DMS 273 (cell line): ENCODE measurements around the gene ABCA12.
A peak's percentile ranks its signal among the peaks of the same experiment; 100 is the strongest.

Experiments
- DNase-seq: peaks from one replicate; lab custom pipeline; 2025; ENCODE audit not compliant: unreplicated experiment; lab: John Stamatoyannopoulos, UW

Gene ABCA12

DNA sequence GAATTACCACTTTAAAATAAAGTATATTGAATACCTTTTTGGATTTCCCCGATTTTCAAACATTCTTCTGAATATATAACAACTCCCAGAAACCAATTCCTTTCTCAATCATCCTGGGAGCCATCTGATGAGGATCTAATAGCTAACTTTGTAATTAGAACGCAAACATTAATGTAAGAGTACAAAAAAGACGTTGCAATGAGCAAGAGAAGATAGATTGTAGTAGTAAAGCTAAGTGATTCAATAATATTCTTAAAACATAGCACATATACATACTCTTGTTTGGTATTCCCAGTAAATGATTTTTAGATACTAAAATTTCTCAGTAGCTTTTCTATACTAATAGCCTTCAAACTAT, 1.1 kb downstream of the ABCA12 start:
- DNase-seq, result no peak

DNA sequence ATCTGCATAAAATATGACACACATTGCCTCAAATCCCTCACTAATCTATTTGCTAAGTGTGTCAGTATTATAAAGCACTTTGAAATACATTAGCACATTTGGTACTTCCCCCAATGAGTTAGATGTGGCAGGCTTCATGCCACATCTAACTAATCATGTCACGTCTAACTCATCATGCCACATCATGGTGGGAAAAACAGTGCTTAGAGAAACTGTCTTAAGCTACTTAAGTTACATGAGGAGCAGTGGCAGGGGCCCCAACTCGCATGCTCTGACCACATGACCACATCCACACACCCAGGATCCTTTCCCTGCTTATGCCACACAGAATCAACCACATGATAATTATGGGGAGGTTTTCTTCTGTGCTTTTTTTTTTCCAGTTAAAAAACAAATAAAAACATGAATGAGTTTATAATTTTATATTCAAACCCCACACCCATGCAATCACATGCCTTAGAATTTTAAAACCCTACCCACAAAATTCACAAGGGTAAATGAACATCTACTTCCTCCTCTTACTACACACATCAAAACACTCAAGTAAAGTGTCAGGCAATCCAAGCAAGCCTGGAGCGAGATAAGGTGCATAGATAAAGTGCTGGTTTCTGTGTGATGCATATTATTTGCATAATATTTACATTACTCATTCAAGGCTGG, 1.6 kb downstream of the ABCA12 start:
- DNase-seq, result peak; percentile 67

DNA sequence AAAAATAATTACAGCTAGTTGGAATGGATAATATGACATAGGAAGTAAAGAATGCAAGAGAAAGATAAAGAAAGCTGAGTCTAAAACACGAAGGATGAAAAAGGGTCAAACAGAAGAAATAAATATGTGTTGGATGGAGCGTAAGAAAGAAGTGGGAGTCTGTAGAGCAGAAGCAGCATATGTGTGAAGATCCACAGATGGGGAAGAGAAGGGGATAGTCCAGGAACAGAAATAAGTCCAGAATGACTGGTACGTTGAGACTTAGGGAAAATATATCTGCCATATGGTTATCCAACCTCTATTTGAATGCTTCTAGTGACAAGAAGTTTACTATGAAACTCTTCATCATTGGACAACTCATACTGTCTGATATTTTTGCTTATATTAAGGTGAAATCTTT, 18.0 kb downstream of the ABCA12 start:
- DNase-seq, result no peak

DNA sequence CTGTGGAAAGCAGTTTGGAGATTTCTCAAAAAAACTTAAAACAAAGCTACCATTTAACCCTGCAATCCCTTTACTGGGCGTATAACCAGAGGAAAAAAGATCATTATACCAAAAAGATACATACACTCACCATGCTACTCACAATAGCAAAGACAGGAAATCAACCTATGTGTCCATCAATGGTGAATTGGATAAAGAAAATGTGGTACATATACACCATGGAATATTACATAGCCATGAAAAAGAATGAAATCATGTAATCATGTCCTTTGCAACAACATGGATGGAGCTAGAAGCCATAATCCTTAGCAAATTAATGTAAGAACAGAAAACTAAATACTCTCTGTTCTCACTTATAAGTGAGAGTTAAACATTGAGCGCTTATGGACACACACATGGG, 18.6 kb downstream of the ABCA12 start:
- DNase-seq, result no peak

DNA sequence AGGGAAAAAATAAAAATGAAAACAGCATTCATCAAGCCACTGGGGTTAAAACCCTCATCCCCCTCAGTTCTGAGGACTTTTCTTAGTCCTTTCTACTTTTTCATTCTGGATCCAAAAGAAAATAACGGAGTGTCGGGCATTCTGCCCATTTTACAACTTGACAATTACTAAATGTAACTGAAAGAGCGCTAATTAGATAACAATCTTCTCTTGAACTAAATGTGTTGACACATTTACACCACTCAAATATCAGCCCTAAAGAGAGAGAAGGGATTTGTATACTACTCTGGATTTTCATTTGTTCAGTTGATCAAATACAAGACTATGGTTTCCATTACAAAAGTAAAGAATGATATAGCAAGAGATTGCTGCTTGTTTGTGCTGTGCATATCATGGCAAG, 27.5 kb downstream of the ABCA12 start:
- peak; percentile 15 for DNase-seq

DNA sequence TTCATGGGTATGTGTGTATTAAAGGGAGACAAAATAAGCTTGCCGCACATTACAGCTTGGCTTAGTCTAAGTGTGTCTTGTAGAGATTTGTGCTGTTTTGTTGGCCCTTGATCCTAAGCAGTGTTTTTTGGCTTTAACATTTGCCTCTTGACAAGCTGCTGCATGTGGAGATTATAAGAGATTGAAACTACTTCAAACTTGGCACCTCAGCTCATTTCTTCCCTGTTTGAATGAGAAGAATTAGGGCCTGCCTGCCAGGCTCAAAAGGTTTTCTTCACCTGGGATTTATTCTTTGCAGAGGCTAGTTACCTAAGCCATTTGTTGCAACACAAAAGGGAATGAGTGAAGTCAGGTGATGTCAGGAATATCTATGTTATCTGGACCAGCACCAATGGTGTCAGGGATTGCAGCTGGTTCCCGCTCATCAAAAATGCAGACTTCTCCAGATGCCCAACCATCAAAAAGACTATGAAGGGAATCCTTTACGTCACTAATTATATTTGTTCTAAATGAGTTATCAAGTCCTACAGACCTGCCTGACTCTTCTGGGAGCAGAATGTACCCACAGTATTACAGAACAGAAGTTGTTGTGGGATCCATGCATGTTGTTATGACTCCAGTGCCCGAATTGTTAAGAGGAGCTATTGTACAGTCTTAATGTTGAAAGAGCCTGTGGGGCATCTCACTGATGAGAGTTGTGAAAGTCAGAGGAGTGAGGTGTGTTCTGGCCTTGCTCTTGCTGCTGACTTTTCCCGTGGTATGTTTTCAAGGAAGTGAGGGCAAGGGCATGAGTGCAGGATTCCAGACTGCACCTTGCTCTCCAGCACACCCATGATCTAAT, 31.0 kb downstream of the ABCA12 start:
- DNase-seq, result no peak

DNA sequence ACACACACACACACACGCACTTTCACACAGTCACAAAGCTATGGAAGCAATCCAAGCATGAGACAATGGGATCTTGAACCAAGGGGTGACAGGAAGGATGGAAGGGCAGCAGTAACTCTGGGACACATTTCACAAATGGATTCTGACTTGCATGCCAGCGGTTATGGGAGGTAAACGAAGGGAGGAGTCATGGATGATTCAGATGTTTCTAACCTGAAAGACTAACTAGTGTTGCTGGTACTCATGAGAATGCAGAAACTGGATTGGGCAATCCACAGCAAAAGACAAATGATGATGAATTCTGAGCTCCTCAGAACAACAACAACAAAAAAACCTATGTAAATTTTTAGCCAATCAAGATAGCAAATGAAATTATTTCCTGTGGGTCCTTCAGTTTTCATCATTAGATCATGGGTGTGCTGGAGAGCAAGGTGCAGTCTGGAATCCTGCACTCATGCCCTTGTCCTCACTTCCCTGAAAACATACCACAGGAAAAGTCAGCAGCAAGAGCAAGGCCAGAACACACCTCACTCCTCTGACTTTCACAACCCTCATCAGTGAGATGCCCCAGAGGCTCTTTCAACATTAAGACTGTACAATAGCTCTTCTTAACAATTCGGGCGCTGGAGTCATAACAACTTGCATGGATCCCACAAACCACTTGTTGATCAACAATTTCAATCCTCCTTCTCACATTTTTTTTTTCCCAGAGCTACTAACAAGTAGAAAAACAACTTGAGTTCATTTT, 32.6 kb downstream of the ABCA12 start:
- DNase-seq, result no peak

DNA sequence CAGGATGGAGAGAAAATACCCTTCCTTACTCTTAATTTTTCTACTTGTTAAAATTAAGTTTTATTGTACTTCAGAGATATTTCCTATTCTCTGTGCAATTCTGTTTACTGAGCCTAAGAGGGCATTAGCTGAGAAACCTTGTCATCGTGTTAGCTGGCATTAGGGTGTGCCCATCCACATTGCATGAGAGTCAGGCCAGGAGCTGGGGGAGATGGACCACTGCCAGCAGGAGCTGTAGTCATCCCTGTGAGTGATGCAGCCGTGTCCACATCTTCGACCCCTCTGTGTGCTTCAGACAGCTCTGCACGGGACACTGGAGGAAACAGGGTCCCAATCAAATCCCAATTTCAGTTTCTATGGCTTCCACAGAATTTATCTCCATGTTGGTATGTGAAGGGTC, 34.2 kb downstream of the ABCA12 start:
- no peak for DNase-seq

DNA sequence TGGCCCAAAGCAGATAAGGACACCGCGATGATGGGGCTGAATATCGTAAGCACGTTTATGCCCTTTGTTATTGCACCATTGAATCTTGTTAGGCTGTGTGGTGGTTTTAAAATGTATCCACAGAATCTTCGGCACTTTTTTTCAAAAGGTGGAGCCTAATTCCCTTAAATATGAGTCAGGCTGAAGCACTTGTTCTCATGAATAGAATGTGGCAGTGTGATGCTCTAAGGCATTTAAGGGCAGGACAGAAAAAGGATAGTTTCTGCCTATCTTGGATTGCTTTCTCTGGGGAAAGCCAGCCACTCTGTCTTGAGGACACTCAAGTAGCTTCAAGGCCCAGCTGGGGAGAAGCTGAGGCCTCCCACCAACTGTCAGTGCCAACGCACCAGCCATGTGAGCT, 39.6 kb downstream of the ABCA12 start:
- DNase-seq, result no peak

DNA sequence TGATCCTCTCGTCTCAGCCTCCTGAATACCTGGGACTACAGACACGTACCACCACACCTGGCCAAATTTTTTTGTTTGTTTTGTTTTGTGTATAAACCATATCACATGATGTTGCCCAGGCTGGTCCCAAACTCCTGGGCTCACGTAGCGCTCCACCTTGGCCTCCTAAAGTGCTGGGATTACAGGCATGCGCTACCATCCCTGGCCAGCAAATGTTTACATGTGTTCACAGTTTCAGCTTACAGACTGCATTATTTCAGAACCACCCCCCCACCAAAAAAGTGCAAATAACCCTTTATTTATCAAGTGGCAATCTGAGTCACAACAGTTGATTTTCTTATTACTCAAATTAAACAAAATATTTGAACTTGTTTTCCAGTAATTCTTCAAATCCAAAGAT, 54.3 kb downstream of the ABCA12 start:
- DNase-seq, result no peak

DNA sequence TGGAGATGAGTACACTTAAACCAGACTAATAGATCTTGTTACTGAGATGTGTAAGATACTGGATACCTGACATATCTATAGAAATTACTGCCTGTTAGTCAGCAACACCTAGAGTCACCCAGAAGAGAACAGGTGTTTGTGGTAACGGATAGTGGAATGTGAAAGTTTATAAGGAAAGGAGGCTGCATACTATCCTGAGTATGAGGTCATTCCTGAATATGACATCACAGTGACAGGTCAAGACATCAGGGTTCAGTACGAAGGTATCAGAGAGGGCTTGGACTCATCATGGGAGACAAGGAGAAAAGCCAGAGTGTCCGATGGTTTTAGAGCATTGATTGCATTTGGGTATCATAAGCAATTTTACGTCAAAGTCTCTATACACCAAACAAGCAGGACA, 55.3 kb downstream of the ABCA12 start:
- no peak for DNase-seq

DNA sequence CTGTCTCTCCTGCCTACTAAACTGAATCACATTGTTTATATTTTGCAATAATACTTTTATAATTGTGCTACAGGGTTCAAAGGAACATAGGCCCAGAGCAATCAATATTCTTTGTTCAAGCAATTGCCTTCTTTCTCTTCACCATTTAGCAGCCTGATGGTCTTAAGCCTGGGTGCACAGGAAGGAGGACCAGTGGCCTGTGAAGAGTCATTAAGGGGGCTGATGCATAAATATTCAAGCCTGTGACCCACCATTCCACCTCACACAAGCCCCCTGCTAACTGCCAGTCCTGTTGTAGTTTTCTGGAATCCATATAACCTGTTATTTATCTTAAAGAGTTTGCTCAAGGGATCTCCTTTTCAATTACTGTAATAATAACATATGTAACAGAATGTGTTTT, 56.0 kb downstream of the ABCA12 start:
- DNase-seq, result no peak

DNA sequence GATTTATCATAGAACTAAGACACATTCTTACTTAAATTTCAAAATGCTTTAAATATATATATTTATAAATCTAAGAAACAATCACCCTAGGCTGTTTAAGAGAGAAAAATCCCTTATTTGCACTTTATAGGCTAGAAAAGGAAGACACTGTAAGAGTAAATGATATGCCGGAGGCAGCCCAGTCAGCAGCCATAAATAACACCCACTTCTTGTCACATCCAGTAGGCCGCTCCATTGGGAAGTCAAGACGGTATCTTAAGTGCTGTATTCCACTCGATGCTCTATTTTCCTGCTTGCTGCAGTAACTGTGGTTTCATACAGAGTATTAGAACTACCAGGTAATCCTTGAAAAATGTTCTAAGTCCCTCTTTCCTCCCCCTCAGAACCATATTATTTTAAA, 57.9 kb downstream of the ABCA12 start:
- peak; percentile 8 for DNase-seq

DNA sequence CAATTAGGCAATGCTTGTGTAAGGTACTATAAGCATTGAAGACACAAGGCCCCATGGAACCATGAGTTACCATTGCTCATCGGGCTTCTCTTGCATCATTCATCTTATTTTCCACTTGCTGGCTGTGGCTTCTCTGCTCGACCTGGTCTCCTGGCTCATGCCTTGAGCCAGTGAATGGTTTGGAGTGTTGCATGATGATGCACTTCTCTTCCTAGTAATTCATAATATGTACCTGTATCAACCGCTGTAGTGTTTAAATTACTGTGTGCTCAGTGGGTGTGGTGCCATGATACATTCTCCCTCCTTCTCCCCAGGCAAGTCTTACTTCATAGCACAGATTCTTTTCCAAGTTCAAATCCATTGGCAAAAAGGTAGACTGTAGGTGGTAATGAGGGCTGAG, 66.8 kb downstream of the ABCA12 start:
- no peak for DNase-seq

DNA sequence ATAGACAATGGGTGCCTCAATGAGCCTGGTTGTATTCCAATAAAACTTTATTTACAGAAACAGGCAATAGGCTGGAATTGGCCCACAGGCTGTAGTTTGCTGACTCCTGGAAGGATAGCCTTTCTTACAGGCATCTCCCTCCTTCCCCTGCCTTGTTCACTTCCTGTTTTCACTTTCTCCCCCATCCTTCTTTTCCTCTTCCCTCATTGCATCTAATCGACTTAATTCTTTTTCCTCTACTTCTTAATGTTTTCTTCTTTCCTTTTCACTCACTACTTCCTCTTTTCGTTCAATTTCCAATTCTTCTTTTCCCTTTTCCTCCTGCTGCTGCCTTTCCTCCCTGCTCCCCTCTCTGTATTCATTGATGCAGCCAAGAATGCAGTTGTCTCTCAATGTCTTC, 70.0 kb downstream of the ABCA12 start:
- DNase-seq, result no peak

DNA sequence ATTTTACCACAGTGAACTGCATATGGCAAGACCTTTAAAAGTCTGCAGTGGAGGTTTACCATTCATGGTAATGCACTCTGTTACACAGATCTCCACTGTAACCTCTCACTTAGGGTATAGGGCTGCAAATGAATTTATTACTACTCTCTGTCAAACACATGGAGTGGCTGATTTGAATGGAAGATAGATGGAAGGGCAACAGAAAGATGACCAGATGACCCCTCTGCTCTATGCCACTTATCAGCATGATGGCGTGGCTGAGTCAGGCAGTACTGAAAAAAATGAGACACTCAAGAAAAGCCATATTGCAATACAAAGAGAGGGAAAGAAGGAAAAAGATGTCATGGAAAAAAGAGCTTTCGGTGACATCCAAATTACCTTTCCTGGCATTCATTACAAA, 72.3 kb downstream of the ABCA12 start:
- no peak for DNase-seq

DNA sequence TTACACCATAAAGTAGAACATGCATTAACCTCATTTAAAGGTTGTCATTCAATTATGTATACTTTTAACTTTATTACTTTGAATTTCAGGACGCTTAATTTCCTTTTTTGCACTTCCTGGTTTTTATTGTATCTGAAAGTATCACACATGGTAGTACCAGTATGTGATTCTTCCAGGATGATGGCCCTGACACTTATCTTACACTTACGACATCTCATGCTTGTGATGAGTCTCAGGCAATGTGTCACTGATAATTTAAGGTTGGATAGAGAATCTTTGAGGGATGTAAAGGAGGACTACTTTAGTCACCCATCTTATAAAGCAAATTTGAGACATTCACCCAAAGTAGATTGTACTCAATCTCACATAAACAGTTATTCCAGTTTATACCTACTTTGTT, 74.9 kb downstream of the ABCA12 start:
- no peak for DNase-seq

DNA sequence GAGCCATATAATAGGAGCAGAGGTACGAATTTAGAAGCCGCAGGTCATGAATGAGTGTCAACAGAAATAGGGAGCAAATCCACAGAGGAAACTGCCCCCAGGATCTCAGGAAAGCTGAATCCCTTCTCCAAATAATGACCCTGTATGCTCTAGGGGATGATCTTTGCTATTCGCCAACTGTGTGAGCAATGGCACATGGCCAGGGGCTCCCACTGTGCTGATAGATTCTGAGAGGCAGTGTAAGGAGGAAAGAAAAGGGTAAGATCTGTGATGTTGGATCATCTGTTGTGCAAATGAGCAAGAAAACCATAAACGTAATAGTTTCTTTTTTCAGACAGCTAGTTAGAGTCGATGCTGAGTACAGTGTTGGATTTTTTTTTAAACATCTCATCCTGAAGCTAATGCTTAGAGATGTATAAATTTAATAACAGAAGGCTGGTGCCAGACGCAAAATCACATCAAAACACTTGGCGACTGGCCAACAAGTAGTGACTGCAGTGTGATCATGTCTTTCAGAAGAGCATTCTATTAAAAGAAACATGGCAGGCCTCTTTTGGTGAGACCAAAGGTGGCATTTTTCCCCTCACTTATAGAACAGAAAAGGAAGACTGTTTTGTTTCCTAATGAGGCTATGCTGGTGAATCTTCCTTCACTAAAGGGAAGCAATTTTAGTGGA, 77.4 kb downstream of the ABCA12 start:
- DNase-seq, result peak; percentile 91

DNA sequence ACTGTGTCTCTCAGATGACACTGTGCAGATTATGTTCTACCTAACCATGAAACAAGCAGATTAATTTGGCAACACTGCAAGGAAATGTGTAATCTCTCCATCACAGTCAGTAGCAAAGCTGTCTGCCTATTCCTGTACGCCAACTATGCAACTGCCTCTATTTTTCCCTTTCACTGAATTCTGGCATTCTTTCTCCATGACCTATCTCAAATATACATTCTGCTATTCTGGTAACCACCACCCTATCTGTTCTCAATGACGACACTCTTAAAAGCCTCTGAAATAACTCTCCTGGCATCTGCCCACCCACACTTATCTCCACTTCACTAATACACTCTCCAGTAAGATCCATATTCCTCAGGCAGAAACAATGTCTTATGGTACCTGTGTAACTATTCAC, 78.7 kb downstream of the ABCA12 start:
- peak; percentile 49 for DNase-seq

DNA sequence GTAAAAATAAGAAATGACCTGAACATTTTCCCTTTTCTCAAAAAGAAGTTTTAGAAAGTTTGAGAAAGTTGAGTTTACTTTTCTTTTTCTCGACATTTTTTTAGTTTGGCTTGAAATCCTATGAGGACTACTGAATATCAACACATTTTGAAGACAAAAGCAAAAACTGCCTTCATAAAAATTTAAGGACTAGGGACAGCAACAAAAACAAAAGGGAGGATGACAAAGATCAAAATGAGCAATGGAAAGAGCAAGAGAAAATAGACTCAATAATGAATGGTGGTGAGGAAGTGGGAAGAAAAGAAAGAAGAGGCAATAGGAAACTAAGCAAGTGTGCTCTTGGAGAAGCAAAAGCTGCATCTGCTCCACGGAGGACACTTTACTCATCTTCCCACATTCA, 82.5 kb downstream of the ABCA12 start:
- no peak for DNase-seq

DNA sequence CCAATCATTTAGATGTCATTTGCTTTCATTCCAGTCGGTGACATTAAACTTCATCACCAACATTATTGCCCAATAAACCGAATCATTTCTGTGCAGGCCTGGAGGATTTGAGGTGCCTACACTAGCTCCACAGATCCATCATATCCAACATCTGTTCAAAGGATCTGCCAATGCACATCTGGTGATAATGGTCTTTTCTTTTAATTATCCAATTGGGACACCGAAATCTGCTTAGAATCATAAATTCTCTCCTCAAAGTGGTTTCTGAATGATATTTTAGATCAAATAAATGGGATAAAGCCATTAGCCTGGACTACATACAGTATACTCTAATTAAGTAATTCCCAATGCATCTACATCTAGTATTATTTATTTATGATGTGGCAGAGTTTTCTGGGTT, 85.6 kb downstream of the ABCA12 start:
- DNase-seq, result no peak

DNA sequence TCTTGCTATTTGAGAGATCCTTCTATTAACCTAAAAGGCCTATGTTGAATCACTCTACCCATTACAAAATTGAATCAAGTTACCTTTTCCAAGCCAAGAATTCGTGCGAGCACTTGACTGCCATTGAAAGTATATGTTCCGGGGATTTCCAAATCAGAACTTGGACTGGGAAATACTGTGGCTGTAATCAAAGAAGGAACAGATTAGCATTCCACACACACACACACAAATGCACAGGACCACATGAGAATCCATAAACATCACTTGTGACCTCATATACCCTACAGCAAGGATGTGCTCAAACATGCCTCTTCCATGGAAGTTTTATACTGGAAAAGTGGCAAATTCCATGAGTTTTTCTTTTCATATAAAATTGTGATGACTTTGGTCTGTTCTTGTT, 86.0 kb downstream of the ABCA12 start:
- no peak for DNase-seq
